NCI-H187 (cell line): ENCODE data around the gene RTEL1.
"Not testable (repeated sequence)": the region's sequence is repeated elsewhere in the genome, so short reads cannot be mapped to it uniquely, and the experiment has no call there.

Source experiments
- DNase-seq, 2 experiments: peaks; one replicate each; lab custom pipeline; 2025; lab: John Stamatoyannopoulos, UW

Gene RTEL1

GRCh38 chr20:63657937-63658748, at the start of gene RTEL1:
RTEL1 (plus strand) TSS chr20:63658312; CDS start chr20:63659403, 1,091 bp downstream.
- DNase-seq = peak; percentile 80 to 98

- no peak for DNase-seq
Observed at GRCh38 chr20:63610581-63611435, 47.3 kb upstream of the RTEL1 start.

- DNase-seq = no peak
Observed at GRCh38 chr20:63611646-63612045, 46.5 kb upstream of the RTEL1 start.

- no peak for DNase-seq
Observed at GRCh38 chr20:63612276-63612931, 45.7 kb upstream of the RTEL1 start.

- DNase-seq = not testable (repeated sequence)
Observed at GRCh38 chr20:63613863-63614594, 44.1 kb upstream of the RTEL1 start.

- DNase-seq = no peak
Observed at GRCh38 chr20:63617092-63617875, 40.8 kb upstream of the RTEL1 start.

- DNase-seq = no peak
Observed at GRCh38 chr20:63617876-63618265, 40.2 kb upstream of the RTEL1 start.

GRCh38 chr20:63618291-63618980, 39.7 kb upstream of the RTEL1 start:
- no peak for DNase-seq

- no peak for DNase-seq
Observed at GRCh38 chr20:63619086-63619485, 39.0 kb upstream of the RTEL1 start.

GRCh38 chr20:63619505-63619904, 38.6 kb upstream of the RTEL1 start:
- DNase-seq = no peak

GRCh38 chr20:63620991-63621390, 37.1 kb upstream of the RTEL1 start:
- no peak for DNase-seq

GRCh38 chr20:63622096-63622495, 36.0 kb upstream of the RTEL1 start:
- DNase-seq = no peak

GRCh38 chr20:63622732-63623131, 35.4 kb upstream of the RTEL1 start:
- no peak for DNase-seq

- no peak for DNase-seq
Observed at GRCh38 chr20:63624486-63624885, 33.6 kb upstream of the RTEL1 start.

GRCh38 chr20:63625771-63626423, 32.2 kb upstream of the RTEL1 start:
- DNase-seq = no peak

GRCh38 chr20:63626424-63627128, 31.5 kb upstream of the RTEL1 start, which contains the start of gene GMEB2:
GMEB2 (minus strand) TSS chr20:63627101; CDS start chr20:63619397, 7,704 bp downstream.
- peak in 1 of 2 experiments; percentile 73 for DNase-seq

GRCh38 chr20:63627129-63627750, 30.9 kb upstream of the RTEL1 start:
- peak; percentile 90 to 93 for DNase-seq

- DNase-seq = no peak
Observed at GRCh38 chr20:63627751-63628245, 30.3 kb upstream of the RTEL1 start.
